A549 (cell line): Measurements from ENCODE around the gene OSER1.

Source experiments
- CEBPB ChIP-seq, 2 experiments: fragments of >200 bp in 1 of 2; sonication (Bioruptor Twin) in 1 of 2; formaldehyde crosslinking in 1 of 2; IDR thresholded peaks; 2 replicates each; pipeline ENCODE4 v1.6.1; 2012 to 2016
- CHD2 ChIP-seq: fragments of 150-350 bp; IDR thresholded peaks from 2 replicates; pipeline ENCODE4 v1.6.1; 2014; ENCODE audit warnings: low read length; ENCODE audit not compliant: partially characterized antibody
- EP300 ChIP-seq, 2 experiments: fragments of >200 bp; sonication (Bioruptor Twin); formaldehyde crosslinking; IDR thresholded peaks; 2 replicates in 1 of 2; 3 replicates in 1 of 2; pipeline ENCODE4 v1.6.1; 2016 to 2017
- ESRRA ChIP-seq: fragments of 150-350 bp; IDR thresholded peaks from 2 replicates; pipeline ENCODE4 v1.6.1; 2014; ENCODE audit warnings: mild to moderate bottlenecking, low read length, borderline replicate concordance
- NR3C1 ChIP-seq: fragments of >200 bp; sonication (Bioruptor Twin); formaldehyde crosslinking; IDR thresholded peaks from 3 replicates; pipeline ENCODE4 v1.6.1; 2017
- POLR2A ChIP-seq: IDR thresholded peaks from 2 replicates; pipeline ENCODE4 v1.6.1; 2012; ENCODE audit warnings: mild to moderate bottlenecking, low read length
- SMC3 ChIP-seq: fragments of >200 bp; sonication (Bioruptor Twin); formaldehyde crosslinking; IDR thresholded peaks from 3 replicates; pipeline ENCODE4 v1.6.1; 2018; ENCODE audit warnings: inconsistent platforms
- TF ChIP-seq, protein P1 (sequence below): fragments of 200-600 bp; sonication (generic); IDR thresholded peaks from 2 replicates; pipeline ENCODE4 v1.6.1; 2016; ENCODE audit warnings: antibody characterized with exemption, mild to moderate bottlenecking, moderate library complexity
- TF ChIP-seq, protein P2 (sequence below): fragments of >200 bp; sonication (Bioruptor Twin); formaldehyde crosslinking; IDR thresholded peaks from 3 replicates; pipeline ENCODE4 v1.5.1; 2016
- TF ChIP-seq, protein P3 (sequence below): IDR thresholded peaks from 2 replicates; pipeline ENCODE4 v1.6.1; 2012

DNA sequence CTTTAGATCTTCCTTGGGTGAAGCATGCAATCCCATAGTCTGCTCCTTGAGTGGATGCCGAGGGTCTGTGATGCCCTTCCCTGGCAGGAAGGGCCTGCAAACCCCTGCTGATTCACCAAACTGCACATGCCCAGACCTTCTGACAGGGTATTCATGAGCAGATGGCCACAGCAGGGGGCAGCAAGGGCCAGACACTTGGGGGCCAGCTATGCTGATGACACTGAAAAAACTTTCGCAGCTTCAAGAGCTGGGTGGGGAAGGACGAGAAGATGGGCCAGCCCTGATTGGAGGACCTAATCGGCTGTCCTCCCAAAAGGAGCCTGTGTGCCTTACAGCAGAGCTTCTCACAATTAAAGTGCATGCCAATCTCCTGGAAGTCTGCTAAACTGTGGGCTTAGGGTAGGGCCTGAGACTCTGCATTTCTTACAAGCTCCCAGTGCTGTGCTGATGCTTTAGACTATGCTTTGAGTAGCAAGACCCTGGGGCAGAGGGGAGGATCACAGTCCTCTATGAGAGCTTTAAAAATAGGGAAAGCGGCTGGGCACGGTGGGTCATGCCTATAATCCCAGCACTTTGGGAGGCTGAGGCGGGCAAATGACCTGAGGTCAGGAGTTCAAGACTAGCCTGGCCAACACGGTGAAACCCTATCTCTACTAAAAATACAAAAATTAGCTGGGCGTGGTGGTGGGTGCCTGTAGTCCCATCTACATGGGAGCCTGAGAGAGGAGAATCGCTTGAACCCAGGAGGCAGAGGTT lies 21.3 kb upstream of the OSER1 start:
- TF ChIP-seq EP300 (IDR thresholded peaks at IDR 0.05) (no peak), NR3C1 (no peak), CHD2 (no peak), POLR2A (no peak), ESRRA (no peak), CEBPB (IDR thresholded peaks at IDR 0.05) (no peak), SMC3 (no peak)
- TF ChIP-seq, protein P1, sequence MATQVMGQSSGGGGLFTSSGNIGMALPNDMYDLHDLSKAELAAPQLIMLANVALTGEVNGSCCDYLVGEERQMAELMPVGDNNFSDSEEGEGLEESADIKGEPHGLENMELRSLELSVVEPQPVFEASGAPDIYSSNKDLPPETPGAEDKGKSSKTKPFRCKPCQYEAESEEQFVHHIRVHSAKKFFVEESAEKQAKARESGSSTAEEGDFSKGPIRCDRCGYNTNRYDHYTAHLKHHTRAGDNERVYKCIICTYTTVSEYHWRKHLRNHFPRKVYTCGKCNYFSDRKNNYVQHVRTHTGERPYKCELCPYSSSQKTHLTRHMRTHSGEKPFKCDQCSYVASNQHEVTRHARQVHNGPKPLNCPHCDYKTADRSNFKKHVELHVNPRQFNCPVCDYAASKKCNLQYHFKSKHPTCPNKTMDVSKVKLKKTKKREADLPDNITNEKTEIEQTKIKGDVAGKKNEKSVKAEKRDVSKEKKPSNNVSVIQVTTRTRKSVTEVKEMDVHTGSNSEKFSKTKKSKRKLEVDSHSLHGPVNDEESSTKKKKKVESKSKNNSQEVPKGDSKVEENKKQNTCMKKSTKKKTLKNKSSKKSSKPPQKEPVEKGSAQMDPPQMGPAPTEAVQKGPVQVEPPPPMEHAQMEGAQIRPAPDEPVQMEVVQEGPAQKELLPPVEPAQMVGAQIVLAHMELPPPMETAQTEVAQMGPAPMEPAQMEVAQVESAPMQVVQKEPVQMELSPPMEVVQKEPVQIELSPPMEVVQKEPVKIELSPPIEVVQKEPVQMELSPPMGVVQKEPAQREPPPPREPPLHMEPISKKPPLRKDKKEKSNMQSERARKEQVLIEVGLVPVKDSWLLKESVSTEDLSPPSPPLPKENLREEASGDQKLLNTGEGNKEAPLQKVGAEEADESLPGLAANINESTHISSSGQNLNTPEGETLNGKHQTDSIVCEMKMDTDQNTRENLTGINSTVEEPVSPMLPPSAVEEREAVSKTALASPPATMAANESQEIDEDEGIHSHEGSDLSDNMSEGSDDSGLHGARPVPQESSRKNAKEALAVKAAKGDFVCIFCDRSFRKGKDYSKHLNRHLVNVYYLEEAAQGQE, result no peak
- TF ChIP-seq, protein P2, sequence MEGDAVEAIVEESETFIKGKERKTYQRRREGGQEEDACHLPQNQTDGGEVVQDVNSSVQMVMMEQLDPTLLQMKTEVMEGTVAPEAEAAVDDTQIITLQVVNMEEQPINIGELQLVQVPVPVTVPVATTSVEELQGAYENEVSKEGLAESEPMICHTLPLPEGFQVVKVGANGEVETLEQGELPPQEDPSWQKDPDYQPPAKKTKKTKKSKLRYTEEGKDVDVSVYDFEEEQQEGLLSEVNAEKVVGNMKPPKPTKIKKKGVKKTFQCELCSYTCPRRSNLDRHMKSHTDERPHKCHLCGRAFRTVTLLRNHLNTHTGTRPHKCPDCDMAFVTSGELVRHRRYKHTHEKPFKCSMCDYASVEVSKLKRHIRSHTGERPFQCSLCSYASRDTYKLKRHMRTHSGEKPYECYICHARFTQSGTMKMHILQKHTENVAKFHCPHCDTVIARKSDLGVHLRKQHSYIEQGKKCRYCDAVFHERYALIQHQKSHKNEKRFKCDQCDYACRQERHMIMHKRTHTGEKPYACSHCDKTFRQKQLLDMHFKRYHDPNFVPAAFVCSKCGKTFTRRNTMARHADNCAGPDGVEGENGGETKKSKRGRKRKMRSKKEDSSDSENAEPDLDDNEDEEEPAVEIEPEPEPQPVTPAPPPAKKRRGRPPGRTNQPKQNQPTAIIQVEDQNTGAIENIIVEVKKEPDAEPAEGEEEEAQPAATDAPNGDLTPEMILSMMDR, result no peak
- TF ChIP-seq, protein P3, sequence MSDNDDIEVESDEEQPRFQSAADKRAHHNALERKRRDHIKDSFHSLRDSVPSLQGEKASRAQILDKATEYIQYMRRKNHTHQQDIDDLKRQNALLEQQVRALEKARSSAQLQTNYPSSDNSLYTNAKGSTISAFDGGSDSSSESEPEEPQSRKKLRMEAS, result no peak
